HG02759 (cell line): ENCODE measurements around the gene GJD3.

ENCODE experiments used
- ATAC-seq: cut with Tn5 transposase; IDR thresholded peaks from one replicate; pipeline ENCODE4 v1.9.1; 2021; ENCODE audit warnings: mild to moderate bottlenecking, moderate library complexity; ENCODE audit not compliant: unreplicated experiment

Gene GJD3

DNA sequence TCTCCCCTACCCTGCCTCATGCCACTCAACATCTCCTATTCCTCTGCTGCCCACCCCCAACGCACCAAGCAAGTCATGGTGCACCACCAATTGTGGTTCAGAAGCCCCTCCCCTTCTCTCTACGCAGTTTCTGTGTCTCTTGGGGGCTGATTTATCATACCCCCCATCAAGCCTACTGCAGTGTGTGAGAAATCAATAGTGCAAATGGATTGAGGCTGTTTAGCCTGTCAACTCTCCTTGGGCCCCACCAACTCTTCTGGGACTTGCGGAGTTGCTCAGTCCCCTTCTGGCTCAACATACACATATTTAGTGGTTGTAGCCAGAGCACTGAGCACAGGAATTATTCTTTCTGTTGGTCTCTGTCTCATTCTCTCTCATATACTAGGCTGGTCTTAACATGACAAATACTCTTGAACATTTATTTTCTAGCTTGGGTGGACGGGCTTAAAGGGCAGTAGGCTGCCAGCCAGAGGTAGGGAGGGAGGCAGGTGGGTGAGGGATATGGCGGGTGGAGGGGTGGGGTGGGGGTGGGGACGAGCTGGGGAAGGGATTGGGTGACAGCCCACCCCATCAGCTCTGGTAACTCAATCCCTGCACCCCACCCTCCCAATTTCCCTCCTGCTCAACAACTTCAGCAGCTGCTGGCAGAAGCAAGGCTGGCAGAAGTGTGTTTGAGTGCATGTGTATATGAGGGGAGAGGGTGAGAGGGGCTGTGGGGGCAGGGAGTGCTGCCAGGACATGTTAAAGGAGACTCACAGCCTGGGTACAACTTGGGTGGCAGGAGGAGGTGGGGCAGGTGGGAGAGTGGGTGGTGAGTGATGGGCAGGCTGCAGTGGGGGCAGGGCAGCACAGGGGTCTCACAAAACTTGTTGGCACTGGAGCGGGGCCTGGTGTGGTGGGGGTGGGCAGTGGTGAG lies 50.6 kb downstream of the GJD3 start:
- no peak for ATAC-seq
